Measurements from ENCODE around the gene NRG3. TPM values are rescaled to one million over a fixed set of nuclear protein-coding genes. Genes with fewer than 3 reads are reported as not detected.

Gene NRG3
- total and polyA plus RNA-seq, 2 of the 8 experiments (the other 6 are each of a cell fraction or from before 2014, with no cell fraction given): 4.2 to 5.0 TPM

- TF ChIP-seq, protein P1, sequence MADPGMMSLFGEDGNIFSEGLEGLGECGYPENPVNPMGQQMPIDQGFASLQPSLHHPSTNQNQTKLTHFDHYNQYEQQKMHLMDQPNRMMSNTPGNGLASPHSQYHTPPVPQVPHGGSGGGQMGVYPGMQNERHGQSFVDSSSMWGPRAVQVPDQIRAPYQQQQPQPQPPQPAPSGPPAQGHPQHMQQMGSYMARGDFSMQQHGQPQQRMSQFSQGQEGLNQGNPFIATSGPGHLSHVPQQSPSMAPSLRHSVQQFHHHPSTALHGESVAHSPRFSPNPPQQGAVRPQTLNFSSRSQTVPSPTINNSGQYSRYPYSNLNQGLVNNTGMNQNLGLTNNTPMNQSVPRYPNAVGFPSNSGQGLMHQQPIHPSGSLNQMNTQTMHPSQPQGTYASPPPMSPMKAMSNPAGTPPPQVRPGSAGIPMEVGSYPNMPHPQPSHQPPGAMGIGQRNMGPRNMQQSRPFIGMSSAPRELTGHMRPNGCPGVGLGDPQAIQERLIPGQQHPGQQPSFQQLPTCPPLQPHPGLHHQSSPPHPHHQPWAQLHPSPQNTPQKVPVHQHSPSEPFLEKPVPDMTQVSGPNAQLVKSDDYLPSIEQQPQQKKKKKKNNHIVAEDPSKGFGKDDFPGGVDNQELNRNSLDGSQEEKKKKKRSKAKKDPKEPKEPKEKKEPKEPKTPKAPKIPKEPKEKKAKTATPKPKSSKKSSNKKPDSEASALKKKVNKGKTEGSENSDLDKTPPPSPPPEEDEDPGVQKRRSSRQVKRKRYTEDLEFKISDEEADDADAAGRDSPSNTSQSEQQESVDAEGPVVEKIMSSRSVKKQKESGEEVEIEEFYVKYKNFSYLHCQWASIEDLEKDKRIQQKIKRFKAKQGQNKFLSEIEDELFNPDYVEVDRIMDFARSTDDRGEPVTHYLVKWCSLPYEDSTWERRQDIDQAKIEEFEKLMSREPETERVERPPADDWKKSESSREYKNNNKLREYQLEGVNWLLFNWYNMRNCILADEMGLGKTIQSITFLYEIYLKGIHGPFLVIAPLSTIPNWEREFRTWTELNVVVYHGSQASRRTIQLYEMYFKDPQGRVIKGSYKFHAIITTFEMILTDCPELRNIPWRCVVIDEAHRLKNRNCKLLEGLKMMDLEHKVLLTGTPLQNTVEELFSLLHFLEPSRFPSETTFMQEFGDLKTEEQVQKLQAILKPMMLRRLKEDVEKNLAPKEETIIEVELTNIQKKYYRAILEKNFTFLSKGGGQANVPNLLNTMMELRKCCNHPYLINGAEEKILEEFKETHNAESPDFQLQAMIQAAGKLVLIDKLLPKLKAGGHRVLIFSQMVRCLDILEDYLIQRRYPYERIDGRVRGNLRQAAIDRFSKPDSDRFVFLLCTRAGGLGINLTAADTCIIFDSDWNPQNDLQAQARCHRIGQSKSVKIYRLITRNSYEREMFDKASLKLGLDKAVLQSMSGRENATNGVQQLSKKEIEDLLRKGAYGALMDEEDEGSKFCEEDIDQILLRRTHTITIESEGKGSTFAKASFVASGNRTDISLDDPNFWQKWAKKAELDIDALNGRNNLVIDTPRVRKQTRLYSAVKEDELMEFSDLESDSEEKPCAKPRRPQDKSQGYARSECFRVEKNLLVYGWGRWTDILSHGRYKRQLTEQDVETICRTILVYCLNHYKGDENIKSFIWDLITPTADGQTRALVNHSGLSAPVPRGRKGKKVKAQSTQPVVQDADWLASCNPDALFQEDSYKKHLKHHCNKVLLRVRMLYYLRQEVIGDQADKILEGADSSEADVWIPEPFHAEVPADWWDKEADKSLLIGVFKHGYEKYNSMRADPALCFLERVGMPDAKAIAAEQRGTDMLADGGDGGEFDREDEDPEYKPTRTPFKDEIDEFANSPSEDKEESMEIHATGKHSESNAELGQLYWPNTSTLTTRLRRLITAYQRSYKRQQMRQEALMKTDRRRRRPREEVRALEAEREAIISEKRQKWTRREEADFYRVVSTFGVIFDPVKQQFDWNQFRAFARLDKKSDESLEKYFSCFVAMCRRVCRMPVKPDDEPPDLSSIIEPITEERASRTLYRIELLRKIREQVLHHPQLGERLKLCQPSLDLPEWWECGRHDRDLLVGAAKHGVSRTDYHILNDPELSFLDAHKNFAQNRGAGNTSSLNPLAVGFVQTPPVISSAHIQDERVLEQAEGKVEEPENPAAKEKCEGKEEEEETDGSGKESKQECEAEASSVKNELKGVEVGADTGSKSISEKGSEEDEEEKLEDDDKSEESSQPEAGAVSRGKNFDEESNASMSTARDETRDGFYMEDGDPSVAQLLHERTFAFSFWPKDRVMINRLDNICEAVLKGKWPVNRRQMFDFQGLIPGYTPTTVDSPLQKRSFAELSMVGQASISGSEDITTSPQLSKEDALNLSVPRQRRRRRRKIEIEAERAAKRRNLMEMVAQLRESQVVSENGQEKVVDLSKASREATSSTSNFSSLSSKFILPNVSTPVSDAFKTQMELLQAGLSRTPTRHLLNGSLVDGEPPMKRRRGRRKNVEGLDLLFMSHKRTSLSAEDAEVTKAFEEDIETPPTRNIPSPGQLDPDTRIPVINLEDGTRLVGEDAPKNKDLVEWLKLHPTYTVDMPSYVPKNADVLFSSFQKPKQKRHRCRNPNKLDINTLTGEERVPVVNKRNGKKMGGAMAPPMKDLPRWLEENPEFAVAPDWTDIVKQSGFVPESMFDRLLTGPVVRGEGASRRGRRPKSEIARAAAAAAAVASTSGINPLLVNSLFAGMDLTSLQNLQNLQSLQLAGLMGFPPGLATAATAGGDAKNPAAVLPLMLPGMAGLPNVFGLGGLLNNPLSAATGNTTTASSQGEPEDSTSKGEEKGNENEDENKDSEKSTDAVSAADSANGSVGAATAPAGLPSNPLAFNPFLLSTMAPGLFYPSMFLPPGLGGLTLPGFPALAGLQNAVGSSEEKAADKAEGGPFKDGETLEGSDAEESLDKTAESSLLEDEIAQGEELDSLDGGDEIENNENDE (IDR thresholded peaks at IDR 0.05; ENCODE audit: insufficient replicate concordance, low read length): no peak
- TF ChIP-seq POLR2AphosphoS5 (IDR thresholded peaks at IDR 0.05; ENCODE audit: low read depth, low read length) (no peak), KDM1A (IDR thresholded peaks at IDR 0.05; ENCODE audit: borderline replicate concordance, low read length) (no peak)
Observed at GRCh38 chr10:82162549-82163195, 287.7 kb downstream of the NRG3 start (continued).
